GM23248 (cell line): Measurements from ENCODE around the gene UBE2G1. TPM values are rescaled to one million over a fixed set of nuclear protein-coding genes. Genes with fewer than 3 reads are reported as not detected.

Experiments
- DNase-seq: peaks from one replicate; pipeline ENCODE4 v3.0.0-alpha.2; 2015
- H2AFZ ChIP-seq: fragments of 200-600 bp; sonication (generic); 2 replicates; pipeline ENCODE4 v1.6.1; 2016; ENCODE audit warnings: antibody characterized with exemption
- H3F3A ChIP-seq: fragments of 200-600 bp; sonication (generic); 2 replicates; pipeline ENCODE4 v1.6.1; 2016; ENCODE audit warnings: mild to moderate bottlenecking, antibody characterized with exemption, mixed run types; ENCODE audit not compliant: insufficient read depth
- H3K27ac ChIP-seq: fragments of 200-600 bp; sonication (generic); 2 replicates; pipeline ENCODE4 v1.5.1; 2016; ENCODE audit warnings: mild to moderate bottlenecking
- H3K27me3 ChIP-seq: fragments of 200-600 bp; sonication (generic); replicated peaks from 2 replicates; pipeline ENCODE4 v1.6.1; 2016; ENCODE audit warnings: mild to moderate bottlenecking; ENCODE audit not compliant: insufficient read depth
- H3K36me3 ChIP-seq: fragments of 200-600 bp; sonication (generic); 2 replicates; pipeline ENCODE4 v1.6.1; 2016; ENCODE audit warnings: low read depth, mild to moderate bottlenecking
- H3K4me1 ChIP-seq: fragments of 200-600 bp; sonication (generic); 2 replicates; pipeline ENCODE4 v1.6.1; 2016; ENCODE audit warnings: mild to moderate bottlenecking; ENCODE audit not compliant: insufficient read depth
- H3K4me2 ChIP-seq: fragments of 200-600 bp; sonication (generic); one replicate; pipeline ENCODE4 v1.6.1; 2016; ENCODE audit warnings: mild to moderate bottlenecking; ENCODE audit not compliant: unreplicated experiment
- H3K4me3 ChIP-seq: fragments of 200-600 bp; sonication (generic); 2 replicates; pipeline ENCODE4 v1.5.1; 2016; ENCODE audit warnings: mild to moderate bottlenecking
- H3K79me2 ChIP-seq: fragments of 200-600 bp; sonication (generic); 2 replicates; pipeline ENCODE4 v1.6.1; 2016; ENCODE audit warnings: mild to moderate bottlenecking; ENCODE audit not compliant: insufficient read depth
- H3K9ac ChIP-seq: fragments of 200-600 bp; sonication (generic); 2 replicates; pipeline ENCODE4 v1.6.1; 2016; ENCODE audit warnings: mild to moderate bottlenecking
- H3K9me2 ChIP-seq: fragments of 200-600 bp; sonication (generic); 2 replicates; pipeline ENCODE4 v1.6.1; 2016; ENCODE audit warnings: mixed run types, mild to moderate bottlenecking, moderate library complexity; ENCODE audit not compliant: insufficient read depth
- H3K9me3 ChIP-seq: fragments of 200-600 bp; sonication (generic); one replicate; pipeline ENCODE4 v1.6.1; 2017; ENCODE audit warnings: low read depth
- H4K20me1 ChIP-seq: fragments of 200-600 bp; sonication (generic); 2 replicates; pipeline ENCODE4 v1.6.0; 2016; ENCODE audit not compliant: insufficient read depth
- EZH2 ChIP-seq: fragments of 200-600 bp; sonication (generic); IDR thresholded peaks from 2 replicates; pipeline ENCODE4 v1.6.1; 2018; ENCODE audit warnings: antibody characterized with exemption, mild to moderate bottlenecking; ENCODE audit not compliant: insufficient read depth, poor library complexity, severe bottlenecking
- EZH2phosphoT487 ChIP-seq: fragments of 200-600 bp; sonication (generic); IDR thresholded peaks from 2 replicates; pipeline ENCODE4 v1.6.1; 2018; ENCODE audit warnings: antibody characterized with exemption, moderate library complexity, mild to moderate bottlenecking, low read depth; ENCODE audit not compliant: insufficient read depth
- WGBS, 2 experiments: methylation state at CpG; one replicate each; pipeline ENCODE4 v1.1.6; 2015 to 2017; ENCODE audit warnings: low lambda C conversion rate in 2 of 2, low coverage in 1 of 2; ENCODE audit errors: missing lambda C conversion rate in 2 of 2; 5-methylcytosine and 5-hydroxymethylcytosine counted together
- in situ Hi-C: fragments of 300-500 bp; cut with MboI; formaldehyde crosslinking; loops from 2 replicates; pipeline ENCODE4 v1.15.0; 2020
- polyA plus RNA-seq: library from polyadenylated mRNA; unstranded; fragments of >200 nt; fragmentation: Nextera tagmentation; extraction: Ambion mirVana; gene quantifications from 2 replicates; pipeline ENCODE4 v1.2.1, GENCODE V29; 2016
- total RNA-seq: library from RNA; depleted of rRNA; stranded (reverse); fragments of >200 nt; shearing (Covaris generic); gene quantifications from 2 replicates; pipeline ENCODE4 v1.2.3, GENCODE V29; 2014

The UBE2G1 gene
- total and polyA plus RNA-seq, 2 experiments from 2014 or later: 37.8 to 49.4 TPM

GRCh38 chr17:4340914-4341615, 25.4 kb downstream of the UBE2G1 start:
- TF ChIP-seq EZH2 (no peak), EZH2phosphoT487 (no peak)
- Histone ChIP-seq H3K4me3 (peak overlapping the region; percentile 25), H3K36me3 (no peaks in the 10 kb centered on the region), H3K4me1 (peaks cover 27% of the 10 kb centered on the region), H4K20me1 (peaks cover 20% of the 10 kb centered on the region; the same call in 1 of the 2 replicates), H3K9me3 (no peaks in the 10 kb centered on the region), H3K79me2 (peaks cover 100% of the 10 kb centered on the region), H3K27ac (peak overlapping the region; percentile 73), H3K27me3 (no peaks in the 10 kb centered on the region), H3F3A (peaks cover 31% of the 10 kb centered on the region), H3K9me2 (no peaks in the 10 kb centered on the region), H3K4me2 (peak overlapping the region; percentile 70), H2AFZ (no peak overlapping the region), H3K9ac (peak overlapping the region; percentile 38)
- in situ Hi-C loops: no loop called here
- WGBS, 2 experiments: 22 to 26% methylated on average over 5 of the region's 5 CpGs
- DNase-seq: peak; percentile 78

GRCh38 chr17:4334776-4335584, 31.5 kb downstream of the UBE2G1 start:
- TF ChIP-seq EZH2: no peak
- no peaks in the 10 kb centered on the region for H3K27me3 ChIP-seq
- H2AFZ ChIP-seq: no peak overlapping the region
- H3K9me2 ChIP-seq: no peaks in the 10 kb centered on the region
- 61 to 67% methylated on average over 5 of the region's 5 CpGs for whole genome bisulfite sequencing, 2 experiments
- H3K4me2 ChIP-seq: no peak overlapping the region
- no peak overlapping the region for H3K27ac ChIP-seq
- H3K36me3 ChIP-seq: no peaks in the 10 kb centered on the region
- peaks cover 6% of the 10 kb centered on the region for H3F3A ChIP-seq
- H4K20me1 ChIP-seq: no peaks in the 10 kb centered on the region
- H3K9me3 ChIP-seq: no peaks in the 10 kb centered on the region
- no peak for DNase-seq
- no peak overlapping the region for H3K4me3 ChIP-seq
- no peak overlapping the region for H3K9ac ChIP-seq
- in situ Hi-C loops: no loop called here
- H3K4me1 ChIP-seq: peaks cover 12% of the 10 kb centered on the region; the same call in 1 of the 2 replicates
- H3K79me2 ChIP-seq: peaks cover 100% of the 10 kb centered on the region

- no peaks in the 10 kb centered on the region for H3K36me3 ChIP-seq
These were observed 32.1 kb downstream of the UBE2G1 start for GRCh38 chr17:4334332-4334731.

GRCh38 chr17:4333041-4333440, 33.4 kb downstream of the UBE2G1 start:
- Histone ChIP-seq H4K20me1 (no peaks in the 10 kb centered on the region), H3K27ac (no peak overlapping the region), H3K4me3 (no peak overlapping the region), H3K36me3 (no peaks in the 10 kb centered on the region), H3K79me2 (peaks cover 97% of the 10 kb centered on the region), H3K4me1 (peaks cover 26% of the 10 kb centered on the region), H3K9me2 (no peaks in the 10 kb centered on the region), H3K9me3 (no peaks in the 10 kb centered on the region), H3F3A (peaks cover 22% of the 10 kb centered on the region), H3K27me3 (no peaks in the 10 kb centered on the region), H2AFZ (no peak overlapping the region), H3K9ac (no peak overlapping the region), H3K4me2 (no peak overlapping the region)
- no peak for DNase-seq
- TF ChIP-seq EZH2phosphoT487 (no peak), EZH2 (no peak)
- WGBS, 2 experiments: 92 to 96% methylated on average over 9 of the region's 9 CpGs
- in situ Hi-C loops: no loop called here

More at GRCh38 chr17:4334332-4334731, 32.1 kb downstream of the UBE2G1 start:
- no peaks in the 10 kb centered on the region for H3K9me3 ChIP-seq
- TF ChIP-seq EZH2: no peak
- no peak for TF ChIP-seq EZH2phosphoT487
- H3K79me2 ChIP-seq: peaks cover 97% of the 10 kb centered on the region
- H3K9ac ChIP-seq: no peak overlapping the region
- H3K27me3 ChIP-seq: no peaks in the 10 kb centered on the region
- 89 to 96% methylated on average over 6 of the region's 6 CpGs for WGBS, 2 experiments
- in situ Hi-C loops: no loop called here
- no peak overlapping the region for H2AFZ ChIP-seq
- no peak overlapping the region for H3K27ac ChIP-seq
- H4K20me1 ChIP-seq: no peaks in the 10 kb centered on the region
- H3K4me2 ChIP-seq: no peak overlapping the region
- H3F3A ChIP-seq: peaks cover 9% of the 10 kb centered on the region
- peaks cover 16% of the 10 kb centered on the region for H3K4me1 ChIP-seq
- DNase-seq: no peak
- H3K9me2 ChIP-seq: no peaks in the 10 kb centered on the region
- H3K4me3 ChIP-seq: no peak overlapping the region
